CD8-positive, alpha-beta memory T cell (primary cell): Measurements from ENCODE around the gene SOCS4. TPM values are rescaled to one million over a fixed set of nuclear protein-coding genes. Genes with fewer than 3 reads are reported as not detected.
"Not testable (repeated sequence)": the region's sequence is repeated elsewhere in the genome, so short reads cannot be mapped to it uniquely, and the experiment has no call there.

Experiments used
- CTCF ChIA-PET: fragments of 350-600 bp; sonication (Branson Sonifier 250); formaldehyde crosslinking; loops from one replicate; lab custom pipeline; 2021; ENCODE audit warnings: antibody characterized with exemption; lab: Charles Lee
- POLR2A ChIA-PET: fragments of 350-600 bp; sonication (Branson Sonifier 250); formaldehyde crosslinking; loops from one replicate; lab custom pipeline; 2021; ENCODE audit warnings: antibody characterized with exemption; lab: Charles Lee
- DNase-seq, 5 donors: peaks; one replicate each; pipeline versions ENCODE4 v3.0.0 to v3.0.0-alpha.2; 2020 to 2022; ENCODE audit warnings: mixed read lengths in 1 of 5
- H3K27ac ChIP-seq: one replicate; pipeline ENCODE4 v1.7.0; 2013; ENCODE audit warnings: low read depth, mild to moderate bottlenecking, low read length, moderate library complexity
- H3K27me3 ChIP-seq: 2 replicates; pipeline ENCODE4 v1.7.0; 2013; ENCODE audit warnings: low read length, mild to moderate bottlenecking; ENCODE audit not compliant: insufficient read depth, poor library complexity, severe bottlenecking
- H3K36me3 ChIP-seq: 2 replicates; pipeline ENCODE4 v1.7.0; 2013; ENCODE audit warnings: mild to moderate bottlenecking, low read length, moderate library complexity; ENCODE audit not compliant: insufficient read depth
- H3K4me1 ChIP-seq: 2 replicates; pipeline ENCODE4 v1.7.0; 2013; ENCODE audit warnings: mild to moderate bottlenecking, low read length, moderate library complexity; ENCODE audit not compliant: insufficient read depth
- H3K4me3 ChIP-seq: 2 replicates; pipeline ENCODE4 v1.7.0; 2013; ENCODE audit warnings: mild to moderate bottlenecking, low read length
- H3K9me3 ChIP-seq: 2 replicates; pipeline ENCODE4 v1.7.0; 2013; ENCODE audit warnings: mild to moderate bottlenecking, low read length
- H3K27ac Mint-ChIP-seq, 8 donors: one replicate each; pipeline ENCODE4 v1.8.0; 2020 to 2021; ENCODE audit warnings: mixed read lengths in 8 of 8, mild to moderate bottlenecking in 6 of 8, inconsistent platforms in 3 of 8, moderate library complexity in 3 of 8
- H3K27me3 Mint-ChIP-seq, 2 donors: one replicate each; pipeline ENCODE4 v1.8.0; 2020 to 2021; ENCODE audit warnings: mixed read lengths in 2 of 2, mild to moderate bottlenecking in 1 of 2, moderate library complexity in 1 of 2
- H3K36me3 Mint-ChIP-seq, 3 donors: one replicate each; pipeline ENCODE4 v1.8.0; 2020 to 2021; ENCODE audit warnings: mixed read lengths in 3 of 3, inconsistent platforms in 1 of 3, mild to moderate bottlenecking in 1 of 3
- H3K4me1 Mint-ChIP-seq, 3 donors: one replicate each; pipeline ENCODE4 v1.8.0; 2020 to 2021; ENCODE audit warnings: mixed read lengths in 3 of 3, inconsistent platforms in 1 of 3, mild to moderate bottlenecking in 1 of 3
- H3K4me3 Mint-ChIP-seq, 7 donors: one replicate each; pipeline ENCODE4 v1.8.0; 2020 to 2021; ENCODE audit warnings: mixed read lengths in 7 of 7, mild to moderate bottlenecking in 6 of 7, moderate library complexity in 4 of 7, inconsistent platforms in 2 of 7
- H3K9me3 Mint-ChIP-seq, 5 donors: one replicate each; pipeline ENCODE4 v1.8.0; 2020 to 2022; ENCODE audit warnings: mixed read lengths in 5 of 5, mild to moderate bottlenecking in 3 of 5, moderate library complexity in 2 of 5, inconsistent platforms in 1 of 5
- polyA plus RNA-seq: library from polyadenylated mRNA; unstranded; fragments of 300-500 nt; fragmentation: Illumina TruSeq; gene quantifications from one replicate; pipeline ENCODE4 v1.2.3, GENCODE V29; 2021
- total RNA-seq, 2 experiments: library from RNA; stranded (reverse); gene quantifications; one replicate each; pipeline ENCODE4 v1.2.3, GENCODE V29; 2021

Gene SOCS4
- total and polyA plus RNA-seq, 3 experiments from 2014 or later, result 2.3 to 44.8 (median 38.0) TPM

DNA sequence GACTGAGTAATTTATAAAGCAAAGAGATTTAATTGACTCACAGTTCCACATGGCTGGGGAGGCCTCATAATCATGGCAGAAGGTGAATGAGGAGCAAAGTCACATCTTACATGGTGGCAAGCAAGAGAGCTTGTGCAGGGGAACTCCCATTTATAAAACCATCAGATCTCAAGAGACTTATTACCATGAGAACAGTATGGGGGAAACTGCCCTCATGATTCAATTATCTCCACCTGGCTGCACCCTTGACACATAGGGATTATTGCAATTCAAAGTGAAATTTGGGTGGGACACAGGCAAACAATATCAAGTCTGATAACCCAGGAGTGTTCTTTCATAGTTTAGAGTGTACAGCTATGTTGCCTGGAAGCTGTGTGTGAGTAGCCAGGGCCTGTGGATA is 11.0 kb downstream of the SOCS4 start:
- H3K4me3 ChIP-seq, H3K27me3 ChIP-seq, H3K4me3 Mint-ChIP-seq, H3K27ac Mint-ChIP-seq, H3K9me3 Mint-ChIP-seq, H3K9me3 ChIP-seq, H3K4me1 ChIP-seq, H3K27me3 Mint-ChIP-seq, CTCF ChIA-PET, H3K36me3 ChIP-seq, DNase-seq, H3K27ac ChIP-seq: not testable (repeated sequence)
- POLR2A ChIA-PET, result interaction anchor here (0.6 kb wide), 1 partner anchor 154 kb away, joined by 6 read pairs; no protein-coding TSS in a partner anchor
- peaks cover 12 to 48% (median 16%) of the 10 kb centered on the region in 3 donors for H3K36me3 Mint-ChIP-seq
- peaks cover 9 to 17% (median 10%) of the 10 kb centered on the region in 3 donors for H3K4me1 Mint-ChIP-seq

DNA sequence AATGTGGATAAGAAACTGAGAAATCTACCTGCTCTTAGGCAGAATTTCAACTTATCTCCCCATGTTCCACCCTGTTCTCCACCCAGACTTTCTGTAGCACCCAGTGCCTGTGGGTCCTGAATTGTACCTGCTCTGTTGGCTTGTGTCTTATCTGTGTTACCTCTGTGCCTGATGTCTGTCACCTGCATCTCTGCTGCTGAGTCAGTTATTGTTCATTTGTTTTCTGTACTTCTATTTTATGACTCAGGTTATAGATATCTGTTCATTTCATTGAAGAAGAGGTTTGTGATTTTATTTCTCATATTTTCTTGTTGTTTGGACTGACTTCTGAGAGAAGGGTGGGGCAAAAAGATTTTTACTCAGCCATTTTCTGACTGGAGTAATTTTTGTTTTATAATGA is 11.7 kb downstream of the SOCS4 start:
- no peaks in the 10 kb centered on the region for H3K27me3 ChIP-seq
- H3K4me1 ChIP-seq, result no peaks in the 10 kb centered on the region
- ChIA-PET POLR2A (interaction anchor here (0.6 kb wide), 1 partner anchor 154 kb away, joined by 6 read pairs; no protein-coding TSS in a partner anchor), CTCF (no interaction called here)
- H3K36me3 ChIP-seq, result no peaks in the 10 kb centered on the region
- no peaks in the 10 kb centered on the region for H3K27me3 Mint-ChIP-seq
- no peaks in the 10 kb centered on the region for H3K9me3 ChIP-seq
- no peaks in the 10 kb centered on the region for H3K9me3 Mint-ChIP-seq
- H3K4me1 Mint-ChIP-seq, result peaks cover 9 to 17% (median 10%) of the 10 kb centered on the region in 3 donors
- peaks cover 12 to 51% (median 16%) of the 10 kb centered on the region in 3 donors for H3K36me3 Mint-ChIP-seq
- no peak overlapping the region for H3K4me3 ChIP-seq
- no peak overlapping the region for H3K4me3 Mint-ChIP-seq
- H3K27ac Mint-ChIP-seq, result peak overlapping the region in 3 of 8 donors; percentile 20 to 72 (median 45)
- DNase-seq, result no peak
- H3K27ac ChIP-seq, result no peak overlapping the region

DNA sequence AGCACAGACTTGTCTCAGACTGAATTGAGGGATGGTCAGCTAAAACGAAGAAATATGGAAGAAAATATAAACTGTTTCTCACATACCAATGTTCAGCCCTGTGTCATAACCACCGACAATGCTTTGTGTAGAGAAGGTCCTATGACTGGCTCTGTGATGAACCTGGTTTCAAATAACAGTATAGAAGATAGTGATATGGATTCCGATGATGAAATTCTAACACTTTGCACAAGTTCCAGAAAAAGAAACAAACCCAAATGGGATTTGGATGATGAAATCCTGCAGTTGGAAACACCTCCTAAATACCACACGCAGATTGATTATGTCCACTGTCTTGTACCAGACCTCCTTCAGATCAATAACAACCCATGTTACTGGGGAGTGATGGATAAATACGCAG is 16.5 kb downstream of the SOCS4 start:
- no peak overlapping the region for H3K27ac ChIP-seq
- peaks cover 3 to 9% (median 7%) of the 10 kb centered on the region in 3 donors for H3K4me1 Mint-ChIP-seq
- POLR2A ChIA-PET, result no interaction called here
- no peaks in the 10 kb centered on the region for H3K9me3 Mint-ChIP-seq
- no peaks in the 10 kb centered on the region for H3K36me3 ChIP-seq
- no peak overlapping the region for H3K4me3 ChIP-seq
- peaks cover 4 to 32% (median 5%) of the 10 kb centered on the region in 3 donors for H3K36me3 Mint-ChIP-seq
- H3K9me3 ChIP-seq, result no peaks in the 10 kb centered on the region
- H3K4me3 Mint-ChIP-seq, result peak overlapping the region in 1 of 7 donors; percentile 34
- DNase-seq, result no peak
- CTCF ChIA-PET, result no interaction called here
- no peak overlapping the region for H3K27ac Mint-ChIP-seq
- no peaks in the 10 kb centered on the region for H3K27me3 Mint-ChIP-seq
- H3K27me3 ChIP-seq, result no peaks in the 10 kb centered on the region
- no peaks in the 10 kb centered on the region for H3K4me1 ChIP-seq

DNA sequence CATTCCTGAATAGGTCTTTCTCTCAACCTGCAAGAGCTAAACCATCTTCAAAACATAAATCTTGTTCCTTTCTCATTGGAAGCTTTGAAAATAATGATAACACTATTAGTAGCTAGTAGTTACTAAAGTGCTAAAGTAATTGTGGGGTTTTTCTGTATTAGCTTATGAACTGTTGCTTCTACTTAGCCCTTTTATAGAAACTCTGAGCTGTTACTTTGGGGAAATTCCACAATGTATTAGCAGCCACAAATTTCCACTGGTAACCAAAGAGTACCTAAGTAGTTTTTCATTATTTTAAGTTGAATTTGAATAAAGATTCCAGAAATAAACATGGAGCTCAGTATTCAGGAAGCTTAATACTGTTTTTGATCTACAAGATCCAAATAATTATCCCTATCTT is 18.1 kb downstream of the SOCS4 start:
- Histone ChIP-seq H3K4me3 (no peak overlapping the region), H3K27ac (no peak overlapping the region), H3K4me1 (no peaks in the 10 kb centered on the region), H3K36me3 (no peaks in the 10 kb centered on the region), H3K27me3 (no peaks in the 10 kb centered on the region), H3K9me3 (no peaks in the 10 kb centered on the region)
- no peak overlapping the region for H3K4me3 Mint-ChIP-seq
- POLR2A ChIA-PET, result no interaction called here
- DNase-seq, result no peak
- peaks cover 0 to 7% (median 5%) of the 10 kb centered on the region in 3 donors for H3K4me1 Mint-ChIP-seq
- H3K27ac Mint-ChIP-seq, result no peak overlapping the region
- H3K27me3 Mint-ChIP-seq, result no peaks in the 10 kb centered on the region
- peaks cover 0 to 20% (median 2%) of the 10 kb centered on the region in 3 donors for H3K36me3 Mint-ChIP-seq
- CTCF ChIA-PET, result interaction anchor here (1.1 to 1.6 kb wide), 2 partner anchors 11 to 27 kb away, joined by 3 to 5 read pairs; no protein-coding TSS in a partner anchor
- H3K9me3 Mint-ChIP-seq, result no peaks in the 10 kb centered on the region

DNA sequence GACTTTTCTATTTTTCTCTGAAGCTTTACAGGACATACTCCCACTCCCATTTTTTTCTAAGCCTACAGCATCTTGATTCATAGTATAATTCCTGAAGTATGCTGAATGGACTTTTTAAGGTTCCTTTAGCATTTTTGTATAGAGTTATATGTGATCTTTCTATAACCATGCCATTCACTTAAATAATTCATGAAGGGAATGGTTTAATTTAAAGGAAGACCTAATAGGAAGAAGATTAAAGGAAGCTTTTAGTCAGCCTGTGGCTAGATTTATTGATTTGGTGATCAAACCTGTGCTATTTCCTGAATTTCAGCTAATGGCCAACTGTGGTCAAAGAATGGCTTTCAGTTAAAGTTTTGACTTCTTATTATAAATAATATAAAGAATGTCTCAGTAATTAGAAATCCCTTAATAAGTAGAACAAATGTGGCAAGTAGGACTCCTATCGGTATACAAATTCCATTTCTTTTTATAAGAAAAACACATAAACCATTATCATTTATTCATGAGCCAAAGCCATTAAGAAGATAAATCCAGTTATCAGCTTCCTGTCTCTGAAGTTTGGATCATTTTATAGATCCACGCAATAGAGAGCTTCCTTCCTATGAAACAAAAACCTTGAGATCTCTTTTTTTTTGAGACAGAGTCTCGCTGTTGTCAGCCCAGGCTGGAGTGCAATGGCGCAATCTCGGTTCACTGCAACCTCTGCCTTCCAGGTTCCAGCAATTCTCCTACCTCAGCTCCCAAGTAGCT is 20.4 kb downstream of the SOCS4 start:
- ChIA-PET CTCF (interaction anchor here (1.3 kb wide), 1 partner anchor 21 kb away, joined by 3 read pairs; the partner anchor contains the start of genes SOCS4 and WDHD1), POLR2A (interaction anchor here (0.6 kb wide), 1 partner anchor 15 kb away, joined by 3 read pairs; no protein-coding TSS in a partner anchor)
- no peaks in the 10 kb centered on the region for H3K27me3 ChIP-seq
- peaks cover 3% of the 10 kb centered on the region for H3K4me1 ChIP-seq
- Mint-ChIP-seq H3K4me1 (peaks cover 10 to 17% (median 15%) of the 10 kb centered on the region in 3 donors), H3K9me3 (no peaks in the 10 kb centered on the region), H3K36me3 (peaks cover 0 to 23% (median 2%) of the 10 kb centered on the region in 3 donors), H3K27ac (peak overlapping the region in 2 of 8 donors; percentile 22 to 55), H3K27me3 (peaks cover 0 to 1% of the 10 kb centered on the region in 2 donors), H3K4me3 (no peak overlapping the region)
- H3K9me3 ChIP-seq, result no peaks in the 10 kb centered on the region
- no peak overlapping the region for H3K4me3 ChIP-seq
- no peaks in the 10 kb centered on the region for H3K36me3 ChIP-seq
- no peak overlapping the region for H3K27ac ChIP-seq
- DNase-seq, result no peak

DNA sequence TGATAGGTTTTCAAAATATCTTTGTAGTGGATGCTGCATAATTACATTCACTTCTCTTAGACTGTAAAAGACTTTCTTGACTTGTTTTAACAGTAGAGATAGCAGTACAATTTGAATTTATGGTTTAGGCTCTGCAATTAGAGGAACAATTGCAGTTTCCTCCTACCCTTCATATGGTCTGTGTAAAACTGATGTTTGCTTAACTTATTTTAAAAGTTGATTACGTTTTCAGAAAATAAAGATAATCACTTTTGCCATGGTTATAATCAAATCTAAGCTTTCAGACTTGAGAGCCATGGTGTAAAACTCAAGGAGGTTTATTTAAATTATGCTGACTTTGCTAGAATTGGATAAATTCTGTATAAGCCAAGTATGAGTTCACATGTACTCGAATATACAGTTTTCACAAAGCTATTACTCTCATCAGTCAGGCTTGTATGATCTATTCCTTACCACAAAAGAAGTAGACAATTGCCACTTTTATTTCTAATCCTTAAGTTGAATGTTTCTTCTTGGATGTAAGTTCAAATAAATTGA is 21.9 kb downstream of the SOCS4 start:
- Mint-ChIP-seq H3K27me3 (peaks cover 0 to 1% of the 10 kb centered on the region in 2 donors), H3K4me3 (no peak overlapping the region), H3K9me3 (no peaks in the 10 kb centered on the region), H3K36me3 (peaks cover 0 to 22% (median 2%) of the 10 kb centered on the region in 3 donors), H3K27ac (peak overlapping the region in 1 of 8 donors; percentile 100), H3K4me1 (peaks cover 24 to 31% (median 30%) of the 10 kb centered on the region in 3 donors)
- Histone ChIP-seq H3K4me1 (peaks cover 15% of the 10 kb centered on the region), H3K36me3 (no peaks in the 10 kb centered on the region), H3K9me3 (no peaks in the 10 kb centered on the region), H3K27me3 (no peaks in the 10 kb centered on the region), H3K4me3 (no peak overlapping the region), H3K27ac (no peak overlapping the region)
- ChIA-PET CTCF (no interaction called here), POLR2A (interaction anchor here (0.6 kb wide), 1 partner anchor 20 kb away, joined by 3 read pairs; no protein-coding TSS in a partner anchor)
- no peak for DNase-seq

DNA sequence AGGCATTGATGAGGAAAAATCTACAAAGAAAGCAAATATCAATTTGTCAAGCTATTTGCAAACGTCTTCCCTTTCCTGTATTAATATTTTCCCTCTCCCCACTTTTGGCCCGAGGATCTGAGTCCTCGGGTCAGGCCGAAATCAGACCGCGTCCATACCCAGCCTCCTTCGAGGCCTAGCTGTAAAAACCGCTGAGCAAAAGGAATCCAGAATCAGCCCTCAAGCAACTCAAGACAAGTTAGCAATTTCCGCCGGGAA is 24.1 kb downstream of the SOCS4 start:
- peaks cover 41 to 49% (median 45%) of the 10 kb centered on the region in 3 donors for H3K4me1 Mint-ChIP-seq
- H3K27ac Mint-ChIP-seq, result peak overlapping the region; percentile 93 to 100 (median 98)

More for the DNA sequence above, 24.1 kb downstream of the SOCS4 start:
- Mint-ChIP-seq H3K4me3 (peak overlapping the region; percentile 83 to 95 (median 92)), H3K27me3 (peaks cover 0 to 1% of the 10 kb centered on the region in 2 donors), H3K36me3 (peaks cover 0 to 32% (median 2%) of the 10 kb centered on the region in 3 donors), H3K9me3 (no peaks in the 10 kb centered on the region)
- H3K4me3 ChIP-seq, result peak overlapping the region; percentile 94
- H3K27ac ChIP-seq, result peak overlapping the region; percentile 100
- no peaks in the 10 kb centered on the region for H3K36me3 ChIP-seq
- no peaks in the 10 kb centered on the region for H3K27me3 ChIP-seq
- ChIA-PET CTCF (interaction anchor here (0.6 to 2.3 kb wide), 35 partner anchors 8 to 629 kb away, joined by 3 to 28 read pairs (median 5); partner anchors contain the start of genes DLGAP5, FBXO34, SOCS4 and WDHD1), POLR2A (interaction anchor here (0.9 to 2.4 kb wide), 7 partner anchors 9 to 485 kb away, joined by 3 to 18 read pairs (median 4); partner anchors contain the start of genes FBXO34, SOCS4 and WDHD1)
- no peaks in the 10 kb centered on the region for H3K9me3 ChIP-seq
- DNase-seq, result no peak
- peaks cover 31% of the 10 kb centered on the region for H3K4me1 ChIP-seq
